SK-N-SH treated with all-trans-retinoic acid at 6 μM for 48 hours (cell line): ENCODE results near the gene NMT1.

ENCODE experiments used
- ATAC-seq: fragments of 200-7000 bp; cut with Tn5 transposase; 3 replicates; pipeline ENCODE4 v1.9.1; 2020; ENCODE audit warnings: mild to moderate bottlenecking, moderate library complexity
- ARNTL ChIP-seq: fragments of 450-650 bp; formaldehyde crosslinking; IDR thresholded peaks from 2 replicates; pipeline ENCODE4 v1.5.0; 2020; ENCODE audit warnings: low read depth, mild to moderate bottlenecking, moderate library complexity, borderline replicate concordance
- BACH2 ChIP-seq: fragments of 250-450 bp; sonication (Bioruptor Pico); IDR thresholded peaks from 2 replicates; pipeline ENCODE4 v1.9.0; 2021; ENCODE audit warnings: mild to moderate bottlenecking, borderline replicate concordance
- CREB5 ChIP-seq: fragments of 250-450 bp; sonication (Bioruptor Pico); IDR thresholded peaks from 2 replicates; pipeline ENCODE4 v1.5.1; 2020; ENCODE audit warnings: low read depth, mild to moderate bottlenecking, moderate library complexity
- CSDC2 ChIP-seq: fragments of 250-450 bp; sonication (Bioruptor Pico); IDR thresholded peaks from 2 replicates; pipeline ENCODE4 v1.5.0; 2020; ENCODE audit warnings: mild to moderate bottlenecking, moderate library complexity
- CSRNP3 ChIP-seq: fragments of 250-450 bp; sonication (Bioruptor Pico); IDR thresholded peaks from 2 replicates; pipeline ENCODE4 v1.5.1; 2021; ENCODE audit warnings: mild to moderate bottlenecking, moderate library complexity
- ESRRG ChIP-seq: fragments of 250-450 bp; sonication (Bioruptor Pico); IDR thresholded peaks from 2 replicates; pipeline ENCODE4 v1.6.1; 2021; ENCODE audit warnings: mild to moderate bottlenecking
- GLIS3 ChIP-seq: fragments of 250-450 bp; sonication (Bioruptor Pico); IDR thresholded peaks from 2 replicates; pipeline ENCODE4 v1.5.0; 2020; ENCODE audit warnings: mild to moderate bottlenecking, moderate library complexity
- ISL1 ChIP-seq: fragments of 250-450 bp; sonication (Bioruptor Pico); IDR thresholded peaks from 2 replicates; pipeline ENCODE4 v2.1.2; 2022; ENCODE audit warnings: mild to moderate bottlenecking, moderate library complexity
- OSR1 ChIP-seq: fragments of 250-450 bp; sonication (Bioruptor Pico); IDR thresholded peaks from 2 replicates; pipeline ENCODE4 v1.8.0; 2022; ENCODE audit warnings: moderate library complexity, mild to moderate bottlenecking, inconsistent platforms
- PATZ1 ChIP-seq: fragments of 250-450 bp; sonication (Bioruptor Pico); IDR thresholded peaks from 2 replicates; pipeline ENCODE4 v1.8.0; 2020; ENCODE audit warnings: mild to moderate bottlenecking, moderate library complexity, borderline replicate concordance
- POU6F1 ChIP-seq: fragments of 250-450 bp; sonication (Bioruptor Pico); IDR thresholded peaks from 2 replicates; pipeline ENCODE4 v1.8.0; 2021; ENCODE audit warnings: low read depth, mild to moderate bottlenecking, moderate library complexity, borderline replicate concordance
- PPARA ChIP-seq: fragments of 250-450 bp; sonication (Bioruptor Pico); IDR thresholded peaks from 2 replicates; pipeline ENCODE4 v1.5.0; 2020; ENCODE audit warnings: mild to moderate bottlenecking, borderline replicate concordance
- RARB ChIP-seq: fragments of 250-450 bp; sonication (Bioruptor Pico); IDR thresholded peaks from 2 replicates; pipeline ENCODE4 v1.8.0; 2021; ENCODE audit warnings: mild to moderate bottlenecking, moderate library complexity
- SNAI2 ChIP-seq: fragments of 250-450 bp; sonication (Bioruptor Pico); IDR thresholded peaks from 2 replicates; pipeline ENCODE4 v1.5.0; 2020; ENCODE audit warnings: mild to moderate bottlenecking, moderate library complexity
- TCF4 ChIP-seq: fragments of 250-450 bp; sonication (Bioruptor Pico); IDR thresholded peaks from 2 replicates; pipeline ENCODE4 v1.8.0; 2021; ENCODE audit warnings: mild to moderate bottlenecking, moderate library complexity, borderline replicate concordance
- TOX ChIP-seq: fragments of 250-450 bp; sonication (Bioruptor Pico); IDR thresholded peaks from 2 replicates; pipeline ENCODE4 v1.8.0; 2021; ENCODE audit warnings: mild to moderate bottlenecking, moderate library complexity, borderline replicate concordance
- ZC3H10 ChIP-seq: fragments of 250-450 bp; sonication (Bioruptor Pico); IDR thresholded peaks from 2 replicates; pipeline ENCODE4 v1.5.1; 2021; ENCODE audit warnings: mild to moderate bottlenecking, moderate library complexity
- ZFP3 ChIP-seq: fragments of 250-450 bp; sonication (Bioruptor Pico); IDR thresholded peaks from 2 replicates; pipeline ENCODE4 v1.5.0; 2020; ENCODE audit warnings: mild to moderate bottlenecking, moderate library complexity
- ZFP30 ChIP-seq: fragments of 450-650 bp; formaldehyde crosslinking; IDR thresholded peaks from 2 replicates; pipeline ENCODE4 v1.5.0; 2022; ENCODE audit warnings: mild to moderate bottlenecking, moderate library complexity
- ZNF565 ChIP-seq: fragments of 450-650 bp; formaldehyde crosslinking; conservative IDR thresholded peaks from 2 replicates; pipeline ENCODE4 v1.5.0; 2020; ENCODE audit warnings: low read depth, mild to moderate bottlenecking, moderate library complexity
- ZNF70 ChIP-seq: fragments of 450-650 bp; formaldehyde crosslinking; IDR thresholded peaks from 2 replicates; pipeline ENCODE4 v1.5.0; 2020; ENCODE audit warnings: mild to moderate bottlenecking, moderate library complexity
- ZNF8 ChIP-seq: fragments of 450-650 bp; formaldehyde crosslinking; IDR thresholded peaks from 2 replicates; pipeline ENCODE4 v1.5.0; 2020; ENCODE audit warnings: mild to moderate bottlenecking, moderate library complexity

NMT1 gene

GRCh38 chr17:45147581-45148182, 86.6 kb downstream of the NMT1 start:
- TF ChIP-seq TOX (CRISPR knock-in tag): peak; percentile 64; the same call in 1 of the 2 replicates
- TF ChIP-seq SNAI2 (CRISPR knock-in tag): no peak
- TF ChIP-seq RARB (CRISPR knock-in tag): peak; percentile 89
- TF ChIP-seq ESRRG (CRISPR knock-in tag): no peak
- peak; percentile 84; the same call in 1 of the 2 replicates for TF ChIP-seq PATZ1
- TF ChIP-seq POU6F1 (CRISPR knock-in tag): 0 out of 2 replicates have a peak, but pooled peaks have one; percentile 31
- TF ChIP-seq CREB5 (CRISPR knock-in tag): peak; percentile 70; the same call in 1 of the 2 replicates
- TF ChIP-seq ZNF8 (CRISPR knock-in tag): 0 out of 2 replicates have a peak, but pooled peaks have one; percentile 41
- TF ChIP-seq CSRNP3 (CRISPR knock-in tag): no peak
- TF ChIP-seq ARNTL (CRISPR knock-in tag): peak; percentile 51; the same call in 1 of the 2 replicates
- peak; percentile 69; the same call in 1 of the 2 replicates for TF ChIP-seq ZC3H10 (CRISPR knock-in tag)

GRCh38 chr17:45148183-45149036, 87.3 kb downstream of the NMT1 start, which contains the start of gene HEXIM1:
HEXIM1 (plus strand) TSS chr17:45148475; CDS start chr17:45149191, 716 bp downstream.
- peak; percentile 82 for ATAC-seq
- TF ChIP-seq CSDC2 (peak; percentile 75; the same call in 1 of the 2 replicates), ZNF8 (CRISPR knock-in tag) (peak; percentile 84), POU6F1 (CRISPR knock-in tag) (0 out of 2 replicates have a peak, but pooled peaks have one; percentile 51), GLIS3 (CRISPR knock-in tag) (peak; percentile 99), ZNF565 (peak; percentile 94; the same call in 1 of the 2 replicates), ISL1 (no peak), ZFP3 (peak; percentile 41; the same call in 1 of the 2 replicates), SNAI2 (CRISPR knock-in tag) (peak; percentile 93), PPARA (CRISPR knock-in tag) (peak; percentile 87), BACH2 (CRISPR knock-in tag) (no peak), ZNF70 (CRISPR knock-in tag) (peak; percentile 78), TOX (CRISPR knock-in tag) (peak; percentile 98), PATZ1 (peak; percentile 87; the same call in 1 of the 2 replicates), CREB5 (CRISPR knock-in tag) (peak; percentile 95), ESRRG (CRISPR knock-in tag) (peak; percentile 98), CSRNP3 (CRISPR knock-in tag) (peak; percentile 98), ZFP30 (CRISPR knock-in tag) (peak; percentile 84), RARB (CRISPR knock-in tag) (peak; percentile 98), TCF4 (CRISPR knock-in tag) (no peak; the same call in 1 of the 2 replicates), OSR1 (CRISPR knock-in tag) (no peak), ZC3H10 (CRISPR knock-in tag) (peak; percentile 88)

More at GRCh38 chr17:45147581-45148182, 86.6 kb downstream of the NMT1 start:
- peak; percentile 37 for ATAC-seq
